ENCODE measurements around the gene WNT2. TPM values are rescaled to one million over a fixed set of nuclear protein-coding genes. Genes with fewer than 3 reads are reported as not detected.

Gene WNT2
- total RNA-seq, 2 donors from 2014 or later = not detected

GRCh38 chr7:117283371-117283770, 39.5 kb downstream of the WNT2 start:
- H3K27ac ChIP-seq = no peak overlapping the region
- no peak for ATAC-seq
- H3K4me3 ChIP-seq = no peak overlapping the region
- DNase-seq = no peak
- intact Hi-C loops (cut with DNase I) = no loop called here
- 73 to 74% methylated on average over 3 of the region's 3 CpGs for WGBS, 2 donors
- TF ChIP-seq CTCF (IDR thresholded peaks at IDR 0.05) (no peak), POLR2A (IDR thresholded peaks at IDR 0.05) (no peak)
- H3K9me3 ChIP-seq = no peaks in the 10 kb centered on the region
- no peaks in the 10 kb centered on the region for H3K36me3 ChIP-seq (replicated peaks in 1 of 2; ENCODE audit: insufficient read depth in 1 of 2, low read depth in 2 of 2)
- H3K4me1 ChIP-seq = no peaks in the 10 kb centered on the region
- H3K27me3 ChIP-seq = no peaks in the 10 kb centered on the region

- 32 to 38% methylated on average over 1 of the region's 1 CpG for WGBS, 2 donors
- intact Hi-C loops (cut with DNase I) = no loop called here
- Histone ChIP-seq H3K4me1 (no peaks in the 10 kb centered on the region), H3K27me3 (no peaks in the 10 kb centered on the region), H3K9me3 (no peaks in the 10 kb centered on the region), H3K27ac (no peak overlapping the region), H3K4me3 (no peak overlapping the region), H3K36me3 (replicated peaks in 1 of 2; ENCODE audit: insufficient read depth in 1 of 2, low read depth in 2 of 2) (no peaks in the 10 kb centered on the region)
- TF ChIP-seq CTCF (IDR thresholded peaks at IDR 0.05) = no peak
- no peak for TF ChIP-seq POLR2A (IDR thresholded peaks at IDR 0.05)
- ATAC-seq (no peak), DNase-seq (no peak)
Measured at GRCh38 chr7:117282239-117282812, 40.5 kb downstream of the WNT2 start.

- no peaks in the 10 kb centered on the region for H3K4me1 ChIP-seq
- no peaks in the 10 kb centered on the region for H3K27me3 ChIP-seq
- no peak for ATAC-seq
- WGBS, 2 donors = 80% methylated on average over 5 of the region's 5 CpGs
- intact Hi-C loops (cut with DNase I) = no loop called here
- H3K36me3 ChIP-seq (replicated peaks in 1 of 2; ENCODE audit: insufficient read depth in 1 of 2, low read depth in 2 of 2) = no peaks in the 10 kb centered on the region
- H3K4me3 ChIP-seq = no peak overlapping the region
- no peak for TF ChIP-seq POLR2A (IDR thresholded peaks at IDR 0.05)
- H3K27ac ChIP-seq = no peak overlapping the region
- no peaks in the 10 kb centered on the region for H3K9me3 ChIP-seq
- no peak for DNase-seq
Measured at GRCh38 chr7:117281562-117281961, 41.3 kb downstream of the WNT2 start.

- intact Hi-C loops (cut with DNase I) = no loop called here
- H3K4me3 ChIP-seq = no peak overlapping the region
- no peak for ATAC-seq
- no peaks in the 10 kb centered on the region for H3K4me1 ChIP-seq
- no peak for DNase-seq
- no peaks in the 10 kb centered on the region for H3K9me3 ChIP-seq
- WGBS, 2 donors = 59 to 62% methylated on average over 12 of the region's 12 CpGs
- H3K27me3 ChIP-seq = no peaks in the 10 kb centered on the region
- no peaks in the 10 kb centered on the region for H3K36me3 ChIP-seq (replicated peaks in 1 of 2; ENCODE audit: insufficient read depth in 1 of 2, low read depth in 2 of 2)
- no peak overlapping the region for H3K27ac ChIP-seq
- no peak for TF ChIP-seq CTCF (IDR thresholded peaks at IDR 0.05)
- TF ChIP-seq POLR2A (IDR thresholded peaks at IDR 0.05) = no peak
Measured at GRCh38 chr7:117279931-117280557, 42.8 kb downstream of the WNT2 start.

GRCh38 chr7:117279203-117279602, 43.7 kb downstream of the WNT2 start:
- H3K36me3 ChIP-seq (replicated peaks in 1 of 2; ENCODE audit: insufficient read depth in 1 of 2, low read depth in 2 of 2) = no peaks in the 10 kb centered on the region
- H3K4me3 ChIP-seq = no peak overlapping the region
- H3K27ac ChIP-seq = no peak overlapping the region
- no peaks in the 10 kb centered on the region for H3K4me1 ChIP-seq
- intact Hi-C loops (cut with DNase I) = no loop called here
- WGBS, 2 donors = 64 to 73% methylated on average over 2 of the region's 2 CpGs
- no peak for DNase-seq
- ATAC-seq = no peak
- H3K9me3 ChIP-seq = no peaks in the 10 kb centered on the region
- TF ChIP-seq POLR2A (IDR thresholded peaks at IDR 0.05) (no peak), CTCF (IDR thresholded peaks at IDR 0.05) (no peak)
- no peaks in the 10 kb centered on the region for H3K27me3 ChIP-seq

All from body of pancreas (tissue), 4 donors.